ENCODE results near the gene SCUBE2.
"Not testable (repeated sequence)": the region's sequence is repeated elsewhere in the genome, so short reads cannot be mapped to it uniquely, and the experiment has no call there.

The SCUBE2 gene

GRCh38 chr11:9003573-9004182, 87.7 kb downstream of the SCUBE2 start, which contains the start of gene NRIP3:
Gene NRIP3 (minus strand): TSS chr11:9004001. CDS start chr11:9003935, 66 bp downstream.
- no peak for FAIRE-seq

- FAIRE-seq: no peak
Measured at GRCh38 chr11:9002920-9003572, 88.4 kb downstream of the SCUBE2 start.

GRCh38 chr11:9001736-9002135, 89.7 kb downstream of the SCUBE2 start:
- no peak for FAIRE-seq

GRCh38 chr11:8998017-8998416, 93.4 kb downstream of the SCUBE2 start:
- no peak for FAIRE-seq

GRCh38 chr11:8997451-8997850, 93.9 kb downstream of the SCUBE2 start:
- no peak for FAIRE-seq

- FAIRE-seq: no peak
Measured at GRCh38 chr11:8989453-8989852, 101.9 kb downstream of the SCUBE2 start.

- FAIRE-seq: no peak
Measured at GRCh38 chr11:8988329-8989234, 102.8 kb downstream of the SCUBE2 start.

GRCh38 chr11:8987446-8987845, 104.0 kb downstream of the SCUBE2 start:
- no peak for FAIRE-seq

- FAIRE-seq: not testable (repeated sequence)
Measured at GRCh38 chr11:8986772-8987171, 104.6 kb downstream of the SCUBE2 start.

- FAIRE-seq: no peak
Measured at GRCh38 chr11:8985462-8985861, 105.9 kb downstream of the SCUBE2 start.

GRCh38 chr11:8983552-8983951, 107.8 kb downstream of the SCUBE2 start:
- FAIRE-seq: no peak

- no peak for FAIRE-seq
Measured at GRCh38 chr11:8980485-8980884, 110.9 kb downstream of the SCUBE2 start.

- FAIRE-seq: not testable (repeated sequence)
Measured at GRCh38 chr11:8979365-8979764, 112.0 kb downstream of the SCUBE2 start.

- no peak for FAIRE-seq
Measured at GRCh38 chr11:8973121-8973520, 118.3 kb downstream of the SCUBE2 start.

GRCh38 chr11:8971924-8972316, 119.5 kb downstream of the SCUBE2 start:
- FAIRE-seq: no peak

- FAIRE-seq: no peak
Measured at GRCh38 chr11:8971196-8971923, 120.0 kb downstream of the SCUBE2 start.
